ENCODE measurements around the gene PPP6R3.

Gene PPP6R3

GRCh38 chr11:68651985-68652682, 191.6 kb downstream of the PPP6R3 start:
- DNase-seq (ENCODE audit: low read depth in 2 of 2), result no peak

GRCh38 chr11:68652683-68653156, 192.2 kb downstream of the PPP6R3 start:
- no peak for DNase-seq (ENCODE audit: low read depth in 2 of 2)

GRCh38 chr11:68653486-68654430, 193.2 kb downstream of the PPP6R3 start:
- no peak for DNase-seq (ENCODE audit: low read depth in 2 of 2)

DNA sequence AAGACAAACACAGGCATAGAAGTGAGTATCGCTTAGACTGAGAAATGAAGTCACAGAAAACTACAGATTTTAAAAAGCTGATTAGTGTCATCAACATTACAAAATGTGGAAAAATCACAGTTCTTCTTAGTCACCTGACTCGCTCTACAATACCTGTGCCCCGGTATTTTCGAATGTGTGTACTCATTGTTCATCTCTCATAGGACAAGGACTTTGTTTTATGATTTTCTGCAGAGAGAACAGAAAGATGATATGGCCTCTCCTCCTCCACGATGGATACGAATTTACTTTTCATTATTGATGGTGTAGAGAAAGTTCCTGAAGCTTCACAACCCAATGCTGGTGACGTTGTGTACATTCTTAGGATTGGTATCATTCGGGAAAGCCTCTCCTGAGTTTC, 194.4 kb downstream of the PPP6R3 start:
- DNase-seq (ENCODE audit: low read depth in 2 of 2), result no peak

DNA sequence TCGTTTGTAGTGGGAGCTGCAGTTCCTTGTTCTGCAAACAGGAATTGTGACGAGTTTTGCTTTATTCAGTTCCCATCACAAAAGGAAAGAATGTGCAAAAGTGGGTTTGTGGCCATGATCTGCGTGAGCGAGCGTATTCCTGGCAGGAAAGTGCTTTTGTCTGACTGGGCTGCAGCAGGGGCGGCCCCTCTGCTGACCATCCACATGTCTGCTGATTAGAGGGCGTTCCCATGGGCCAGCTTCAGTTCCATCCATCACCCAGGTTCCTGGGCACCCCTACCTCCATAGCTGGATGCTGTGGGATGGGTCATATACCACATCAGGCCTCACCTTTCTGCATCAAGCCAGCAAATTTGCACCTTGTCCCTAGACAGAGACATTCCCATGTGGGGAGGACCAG, 194.9 kb downstream of the PPP6R3 start:
- DNase-seq (ENCODE audit: low read depth in 2 of 2), result no peak

DNA sequence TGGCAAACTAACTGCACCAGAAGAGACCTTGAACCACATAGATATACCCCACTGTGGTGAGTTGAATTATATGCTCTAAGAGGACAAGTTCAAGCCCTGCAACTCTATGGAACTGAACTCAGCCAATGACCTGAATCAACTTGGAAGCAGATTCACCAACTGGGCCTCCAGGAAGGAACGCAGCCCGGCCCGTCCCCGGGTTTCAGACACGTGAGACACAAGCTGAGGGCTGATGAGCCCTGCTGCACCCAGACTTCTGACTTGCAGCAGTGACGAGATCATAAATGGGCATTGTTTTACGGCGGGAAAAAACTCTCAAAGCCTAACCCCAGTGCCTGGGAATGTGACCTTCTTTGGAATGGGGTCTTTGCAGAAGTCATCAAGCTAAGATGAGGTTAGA, 195.3 kb downstream of the PPP6R3 start:
- no peak for DNase-seq (ENCODE audit: low read depth in 2 of 2)

- DNase-seq (ENCODE audit: low read depth in 2 of 2), result no peak
Measured at GRCh38 chr11:68657021-68657780, 196.6 kb downstream of the PPP6R3 start.

DNA sequence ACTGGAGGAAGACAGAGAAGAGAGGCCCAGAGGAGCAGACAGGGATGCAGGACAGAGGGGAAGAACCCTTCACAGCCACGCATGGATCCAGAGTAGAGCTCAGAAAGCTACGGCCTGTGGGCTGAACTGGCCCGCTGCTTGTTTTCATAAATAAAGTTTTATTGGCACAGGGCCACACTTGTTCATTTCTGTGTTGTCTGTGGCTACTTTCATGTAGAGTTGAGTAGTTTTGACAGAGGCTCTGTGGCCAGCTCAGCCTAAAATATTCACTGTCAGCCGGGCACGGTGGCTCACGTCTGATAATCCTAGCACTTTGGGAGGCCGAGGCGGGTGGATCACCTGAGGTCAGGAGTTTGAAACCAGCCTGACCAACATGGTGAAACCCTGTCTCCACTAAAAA, 197.5 kb downstream of the PPP6R3 start:
- no peak for DNase-seq (ENCODE audit: low read depth in 2 of 2)

DNA sequence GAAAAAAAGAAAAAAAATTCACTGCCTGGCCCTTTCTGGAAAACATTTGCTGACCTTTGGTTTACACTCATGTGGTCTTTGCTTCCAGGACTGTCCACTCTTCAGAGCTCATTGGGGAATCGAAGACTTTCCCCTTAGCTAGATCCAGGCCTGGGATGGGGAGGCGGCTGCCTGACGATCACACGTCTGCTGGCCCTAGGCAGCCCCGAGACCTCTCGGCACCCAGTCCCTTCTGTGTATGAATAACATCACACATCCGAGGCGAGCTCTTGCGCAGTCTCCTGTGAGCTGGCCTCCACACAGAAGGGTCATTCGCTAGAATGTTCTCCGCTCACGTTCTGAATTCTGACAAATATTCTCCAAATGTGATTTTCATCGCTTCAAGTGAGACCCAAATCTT, 198.1 kb downstream of the PPP6R3 start:
- DNase-seq (ENCODE audit: low read depth in 2 of 2), result no peak

DNA sequence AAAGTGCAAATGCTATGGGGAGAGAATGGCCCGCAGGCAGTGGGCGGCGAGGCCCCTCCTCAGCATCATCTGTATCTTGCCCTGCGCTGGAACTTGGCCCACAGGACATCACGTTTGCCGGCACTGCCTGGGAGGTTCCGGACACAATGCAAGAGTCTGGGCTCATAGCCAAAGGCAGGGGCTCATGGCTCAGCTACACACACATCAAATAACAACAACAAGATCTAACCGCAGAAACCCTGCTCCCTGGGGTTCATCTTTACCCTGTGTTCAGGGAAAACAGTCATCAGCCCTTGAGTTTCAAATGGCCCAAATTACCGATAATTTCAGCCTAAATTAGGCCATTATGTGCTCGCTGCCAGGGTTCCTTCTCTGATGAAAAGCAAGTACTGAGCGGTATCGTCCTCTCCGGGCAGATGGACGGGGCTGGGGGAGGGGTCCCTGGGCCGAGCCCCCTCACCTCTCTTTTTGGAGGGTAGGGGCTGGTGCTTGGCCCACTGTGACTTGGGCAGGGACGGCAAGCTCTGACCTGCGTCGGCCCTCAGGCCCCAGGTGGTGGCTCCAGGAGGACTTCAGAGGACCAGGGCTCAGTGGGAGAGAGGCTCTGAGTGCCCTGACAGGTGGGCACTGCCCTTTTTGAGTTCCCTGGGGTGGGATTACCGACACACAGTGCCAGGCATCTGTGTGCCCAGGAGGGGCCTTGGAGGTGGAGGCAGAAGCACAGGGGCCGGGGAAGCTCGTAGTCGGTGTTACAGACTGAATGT, 198.8 kb downstream of the PPP6R3 start:
- DNase-seq (ENCODE audit: low read depth in 2 of 2), result no peak

DNA sequence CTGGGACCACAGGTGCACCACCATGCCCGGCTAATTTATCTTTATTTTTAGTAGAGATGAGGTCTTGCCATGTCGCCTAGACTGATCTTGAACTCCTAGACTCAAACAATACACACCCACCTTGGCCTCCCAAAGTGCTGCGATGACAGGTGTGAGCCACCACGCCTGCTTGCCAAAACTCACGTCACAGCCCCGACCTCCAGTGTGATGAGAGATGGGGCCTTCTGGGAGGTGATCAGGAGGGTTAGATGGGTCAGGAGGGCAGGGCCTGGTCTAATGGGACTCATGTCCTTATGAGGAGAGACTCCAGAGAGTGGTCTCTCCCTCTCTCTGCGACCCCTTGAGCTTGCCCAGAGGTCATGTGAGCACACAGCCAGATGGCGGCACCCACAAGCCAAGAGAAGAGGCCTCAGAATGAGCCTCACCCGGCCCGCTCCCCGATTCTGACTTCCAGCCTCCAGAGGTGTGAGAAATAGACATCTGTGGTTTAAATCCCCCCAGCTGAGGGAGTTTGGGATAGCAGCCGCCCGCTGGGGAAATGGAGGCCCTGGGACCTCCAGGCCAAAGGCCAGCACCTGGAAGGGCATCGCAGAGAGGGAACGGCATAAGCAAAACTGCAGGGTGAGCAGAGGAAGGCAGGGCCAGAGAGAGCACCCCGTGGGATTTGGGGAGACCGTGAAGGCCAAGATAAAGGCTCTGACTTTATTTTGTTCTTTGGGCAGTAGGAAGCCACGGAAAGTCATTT, 199.7 kb downstream of the PPP6R3 start:
- no peak for DNase-seq (ENCODE audit: low read depth in 2 of 2)

DNA sequence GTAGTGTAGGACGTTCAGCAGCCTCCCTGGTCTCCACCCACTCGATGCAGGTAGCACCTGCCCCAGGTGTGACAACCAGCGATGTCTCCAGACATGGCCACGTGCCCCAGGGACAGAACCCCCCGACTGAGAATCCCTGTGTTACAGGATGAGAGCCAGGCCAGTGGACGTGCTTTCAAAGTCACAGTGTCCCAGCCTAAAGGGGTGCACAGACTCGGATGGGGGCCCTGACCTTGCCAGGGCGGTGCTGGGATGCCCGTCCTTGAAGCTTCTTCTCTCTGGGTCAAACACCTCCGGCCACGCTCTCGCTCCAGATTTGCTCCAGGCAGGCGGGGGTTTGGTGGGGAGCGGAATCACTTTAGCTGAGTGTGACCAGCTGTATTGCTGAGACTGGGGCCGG, 200.5 kb downstream of the PPP6R3 start:
- DNase-seq (ENCODE audit: low read depth in 2 of 2), result no peak

GRCh38 chr11:68661697-68662603, 201.4 kb downstream of the PPP6R3 start:
- DNase-seq (ENCODE audit: low read depth in 2 of 2), result no peak

DNA sequence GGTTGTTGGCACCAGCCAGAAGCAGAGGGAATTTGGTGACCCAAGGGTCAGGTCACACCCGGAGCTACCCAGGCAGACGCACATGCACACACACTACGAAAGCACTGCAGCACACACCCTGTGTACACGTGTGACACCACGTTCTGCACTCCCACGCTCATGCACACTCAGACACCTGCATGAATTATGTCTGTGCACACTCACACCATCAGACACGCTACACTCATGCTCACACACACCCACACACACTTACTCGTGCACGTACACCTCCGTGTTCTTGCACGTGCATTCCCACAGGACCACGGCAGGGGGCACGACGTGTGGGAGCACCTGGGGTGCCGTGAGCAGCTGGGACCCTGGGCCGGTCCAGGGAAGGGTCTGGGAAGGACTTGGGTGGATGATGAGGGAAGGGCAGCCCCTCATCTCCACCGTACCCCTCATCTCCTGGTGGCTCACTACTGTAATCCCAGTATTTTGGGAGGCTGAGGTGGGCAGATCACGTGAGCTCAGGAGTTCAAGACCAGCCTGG, 203.0 kb downstream of the PPP6R3 start:
- DNase-seq (ENCODE audit: low read depth in 2 of 2), result no peak

DNA sequence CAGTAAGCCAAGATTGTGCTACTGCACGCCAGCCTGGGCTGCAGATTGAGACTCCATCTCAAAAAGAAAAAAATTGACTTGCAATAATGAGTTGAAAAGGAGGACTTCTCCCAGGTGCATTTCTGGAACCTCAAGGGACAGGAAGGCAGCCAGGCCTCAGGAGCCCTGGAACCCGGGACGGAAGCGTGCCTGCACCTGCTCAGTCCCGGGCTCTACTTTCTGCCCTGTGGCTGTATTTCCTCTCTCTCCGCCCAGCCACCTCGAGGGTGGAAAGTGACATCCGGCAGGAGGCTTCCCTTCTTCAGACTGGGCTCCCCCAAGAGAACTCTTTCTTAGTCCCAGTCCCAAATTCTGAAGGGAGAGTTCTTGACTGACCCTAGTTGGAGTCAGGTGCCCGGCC, 203.6 kb downstream of the PPP6R3 start:
- DNase-seq (ENCODE audit: low read depth in 2 of 2), result no peak

DNA sequence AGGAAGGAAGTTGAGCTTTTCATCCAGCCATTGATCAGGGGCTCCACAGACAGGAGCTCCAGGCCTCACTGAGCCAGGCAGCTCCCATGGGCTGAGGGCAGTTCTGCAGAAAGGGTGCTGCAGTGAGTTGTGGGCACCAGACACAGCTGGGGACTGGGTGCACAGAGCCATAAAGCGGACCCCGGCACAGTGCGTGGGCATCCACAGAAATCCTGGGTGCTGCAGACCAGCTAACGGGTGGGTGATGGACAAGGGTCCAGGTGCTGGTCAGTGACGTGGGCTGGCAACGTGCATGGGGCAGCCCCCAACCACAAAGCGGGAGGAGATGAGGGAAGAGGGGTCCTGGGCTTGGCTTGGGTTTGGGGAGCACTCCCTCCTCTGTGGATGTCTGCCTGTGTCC, 204.4 kb downstream of the PPP6R3 start:
- no peak for DNase-seq (ENCODE audit: low read depth in 2 of 2)
